Measurements from ENCODE around the gene SPATA46.
"Not testable (repeated sequence)": the region's sequence is repeated elsewhere in the genome, so short reads cannot be mapped to it uniquely, and the experiment has no call there.

The SPATA46 gene

DNA sequence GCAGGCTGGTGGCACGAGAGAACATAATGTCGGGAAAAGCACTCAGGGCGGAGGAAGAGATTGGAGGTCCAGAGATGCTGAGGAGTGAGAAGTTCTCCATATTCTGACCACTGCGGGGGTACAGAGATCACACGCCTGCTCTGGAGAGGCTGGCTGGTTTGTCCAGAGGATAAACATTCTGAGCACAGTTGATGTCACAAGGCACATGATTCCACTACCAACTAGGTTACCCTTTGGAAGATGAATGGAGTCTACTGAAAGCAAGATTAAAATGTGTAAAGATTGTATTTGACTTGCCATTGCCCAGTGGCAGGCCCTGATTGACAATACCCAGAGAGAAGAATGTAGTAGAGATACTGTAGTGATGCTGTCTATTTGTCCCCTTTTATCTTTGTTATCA, at the start of gene SPATA46:
Gene SPATA46 (minus strand): TSS at position 164 of the 400 bp plus-strand sequence. CDS start 64 bp downstream, at position 100.
- no peak for DNase-seq (ENCODE audit: low spot score)

- no peak for DNase-seq (ENCODE audit: low spot score)
Measured at GRCh38 chr1:162422662-162423375, 46.2 kb upstream of the SPATA46 start.

- DNase-seq (ENCODE audit: low spot score): no peak
Measured at GRCh38 chr1:162421258-162422164, 44.9 kb upstream of the SPATA46 start.

GRCh38 chr1:162420120-162420519, 43.5 kb upstream of the SPATA46 start:
- no peak for DNase-seq (ENCODE audit: low spot score)

- DNase-seq (ENCODE audit: low spot score): not testable (repeated sequence)
Measured at GRCh38 chr1:162419450-162419931, 42.8 kb upstream of the SPATA46 start.

- not testable (repeated sequence) for DNase-seq (ENCODE audit: low spot score)
Measured at GRCh38 chr1:162418584-162418983, 41.9 kb upstream of the SPATA46 start.

- no peak for DNase-seq (ENCODE audit: low spot score)
Measured at GRCh38 chr1:162417650-162418049, 41.0 kb upstream of the SPATA46 start.

DNA sequence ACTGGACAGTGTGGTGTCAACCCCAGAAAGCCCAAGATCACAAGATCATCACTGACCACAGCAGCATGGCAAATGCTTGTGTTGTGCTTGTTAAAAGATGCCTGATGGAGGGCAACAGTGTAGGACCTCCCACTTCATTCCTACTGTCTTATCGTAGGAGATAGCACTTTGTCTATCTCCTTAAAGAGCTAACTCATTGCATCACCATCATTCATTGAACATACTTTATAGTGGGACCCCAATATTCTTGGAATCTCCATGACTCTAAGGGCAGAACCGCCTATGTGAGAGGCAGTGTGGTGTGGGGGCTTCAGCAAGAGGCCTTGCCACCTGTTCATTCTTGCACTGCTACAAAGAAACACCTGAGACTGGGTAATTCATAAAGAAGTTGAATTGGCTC, 40.3 kb upstream of the SPATA46 start:
- DNase-seq (ENCODE audit: low spot score): no peak

- no peak for DNase-seq (ENCODE audit: low spot score)
Measured at GRCh38 chr1:162416215-162416614, 39.6 kb upstream of the SPATA46 start.

DNA sequence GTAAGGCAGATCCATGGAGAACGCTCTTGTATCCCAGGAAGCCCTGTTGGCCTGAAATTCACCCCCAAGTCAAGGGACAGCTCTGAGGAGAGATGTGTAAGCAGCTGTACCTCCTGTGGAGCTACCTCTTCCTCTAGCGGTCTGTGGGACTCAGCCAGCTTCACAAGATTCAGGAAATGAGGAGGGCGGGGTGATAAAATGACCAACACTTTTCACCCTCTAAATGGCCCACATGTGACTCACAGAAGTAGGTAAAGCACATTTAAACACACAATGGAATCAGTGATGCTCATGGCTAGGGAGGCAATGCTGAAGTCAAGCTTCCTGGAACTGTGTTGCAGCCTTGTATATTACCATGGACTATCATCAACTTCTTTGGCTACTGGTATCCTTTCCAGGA, 35.3 kb upstream of the SPATA46 start, which contains the start of gene SH2D1B:
Gene SH2D1B (minus strand): TSS at position 135 of the 400 bp plus-strand sequence. CDS start 120 bp downstream, at position 15.
- no peak for DNase-seq (ENCODE audit: low spot score)

GRCh38 chr1:162407539-162407938, 30.9 kb upstream of the SPATA46 start:
- no peak for DNase-seq (ENCODE audit: low spot score)

DNA sequence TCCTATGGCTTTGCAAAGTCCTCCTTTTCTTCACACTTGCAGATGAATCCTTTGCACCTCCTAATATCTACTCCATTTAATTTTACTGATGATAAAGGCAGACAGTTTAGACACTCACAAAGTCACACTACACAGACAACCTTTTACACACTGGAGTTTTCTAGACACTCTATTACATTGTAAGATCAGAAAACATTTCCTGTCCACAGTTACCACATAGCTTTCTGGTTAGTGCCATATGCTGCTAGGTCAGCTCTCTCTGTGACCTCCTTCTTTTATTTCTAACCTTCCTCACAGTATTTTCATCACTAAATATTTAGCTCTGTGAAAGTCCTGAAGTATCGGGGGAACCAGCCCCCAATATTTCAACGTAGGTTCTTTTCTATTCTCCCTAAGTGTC, 30.2 kb upstream of the SPATA46 start:
- no peak for DNase-seq (ENCODE audit: low spot score)

DNA sequence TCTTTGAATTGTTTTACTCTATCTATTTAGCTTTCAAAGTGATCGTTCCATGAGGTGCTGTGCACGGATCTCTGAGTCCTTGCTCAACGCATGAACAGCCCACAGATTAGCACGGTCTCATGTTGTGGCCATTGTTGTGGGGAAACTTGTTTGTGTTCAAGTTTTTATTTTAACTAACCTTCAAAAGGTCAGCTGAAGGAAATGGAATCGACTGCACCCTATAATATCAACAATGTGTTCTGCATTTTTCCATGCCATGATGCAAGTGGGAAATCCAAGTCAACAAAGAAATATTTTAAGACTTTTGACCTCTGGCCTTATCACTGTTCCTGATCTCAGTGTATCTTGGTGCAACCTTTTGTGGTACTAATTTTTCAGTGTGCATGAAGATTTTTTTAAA, 29.1 kb upstream of the SPATA46 start:
- no peak for DNase-seq (ENCODE audit: low spot score)

DNA sequence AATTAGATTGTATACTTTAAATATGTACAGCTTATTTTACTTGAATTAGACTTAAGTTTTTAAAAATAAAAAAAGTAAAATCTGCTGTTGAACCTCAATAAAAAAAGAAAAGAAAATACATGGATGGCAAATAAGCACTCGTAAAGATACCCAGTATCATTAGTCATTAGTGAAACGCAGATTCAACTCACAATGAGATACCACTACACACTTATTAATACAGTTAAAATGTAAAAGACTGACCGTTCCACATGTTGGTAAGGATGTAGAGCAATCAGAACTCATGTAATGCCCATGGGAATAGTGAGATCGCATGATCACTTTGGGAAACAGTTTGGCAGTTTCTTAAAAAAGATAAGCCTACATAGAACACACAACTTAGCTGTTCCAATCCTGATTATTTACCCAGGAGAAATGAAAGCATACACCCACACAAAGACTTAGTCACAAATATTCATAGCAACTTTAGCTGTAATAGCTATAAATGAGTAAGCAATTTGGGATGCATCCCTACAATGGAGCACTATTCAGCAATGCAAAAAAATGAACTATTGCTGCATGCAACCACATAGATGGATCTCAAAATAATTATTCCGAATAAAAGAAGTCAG, 28.0 kb upstream of the SPATA46 start:
- no peak for DNase-seq (ENCODE audit: low spot score)

GRCh38 chr1:162400790-162401355, 24.2 kb upstream of the SPATA46 start:
- no peak for DNase-seq (ENCODE audit: low spot score)

DNA sequence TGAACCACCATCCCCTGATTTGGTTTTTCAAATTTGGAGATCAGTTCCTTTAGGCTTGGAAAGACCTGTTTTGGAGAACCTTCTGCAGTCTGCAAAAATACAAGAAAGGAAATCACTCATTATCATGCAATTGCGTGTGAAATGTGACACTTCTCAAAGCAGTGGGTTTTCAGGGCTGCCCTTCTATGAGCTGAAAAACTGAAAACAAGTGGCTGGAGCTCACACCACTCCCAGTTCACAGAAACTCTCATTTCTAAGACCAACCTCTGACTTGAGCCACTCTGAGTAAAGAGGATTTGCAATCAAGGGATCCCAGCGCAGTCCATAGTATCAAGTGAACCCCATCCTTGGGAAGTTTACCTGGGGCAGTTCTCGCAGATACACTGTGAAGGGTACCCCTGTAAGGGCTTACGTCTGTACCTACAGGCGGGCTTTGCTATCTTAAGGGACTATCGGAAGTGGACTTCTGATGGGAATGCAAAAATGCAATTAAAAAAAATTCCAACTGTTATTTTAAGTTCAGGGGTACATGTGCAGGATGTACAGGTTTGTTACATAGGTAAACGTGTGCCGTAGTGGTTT, 22.4 kb upstream of the SPATA46 start:
- DNase-seq (ENCODE audit: low spot score): no peak

- DNase-seq (ENCODE audit: low spot score): no peak
Measured at GRCh38 chr1:162397943-162398560, 21.4 kb upstream of the SPATA46 start.

- no peak for DNase-seq (ENCODE audit: low spot score)
Measured at GRCh38 chr1:162397039-162397448, 20.4 kb upstream of the SPATA46 start.

- no peak for DNase-seq (ENCODE audit: low spot score)
Measured at GRCh38 chr1:162396201-162396906, 19.7 kb upstream of the SPATA46 start.

DNA sequence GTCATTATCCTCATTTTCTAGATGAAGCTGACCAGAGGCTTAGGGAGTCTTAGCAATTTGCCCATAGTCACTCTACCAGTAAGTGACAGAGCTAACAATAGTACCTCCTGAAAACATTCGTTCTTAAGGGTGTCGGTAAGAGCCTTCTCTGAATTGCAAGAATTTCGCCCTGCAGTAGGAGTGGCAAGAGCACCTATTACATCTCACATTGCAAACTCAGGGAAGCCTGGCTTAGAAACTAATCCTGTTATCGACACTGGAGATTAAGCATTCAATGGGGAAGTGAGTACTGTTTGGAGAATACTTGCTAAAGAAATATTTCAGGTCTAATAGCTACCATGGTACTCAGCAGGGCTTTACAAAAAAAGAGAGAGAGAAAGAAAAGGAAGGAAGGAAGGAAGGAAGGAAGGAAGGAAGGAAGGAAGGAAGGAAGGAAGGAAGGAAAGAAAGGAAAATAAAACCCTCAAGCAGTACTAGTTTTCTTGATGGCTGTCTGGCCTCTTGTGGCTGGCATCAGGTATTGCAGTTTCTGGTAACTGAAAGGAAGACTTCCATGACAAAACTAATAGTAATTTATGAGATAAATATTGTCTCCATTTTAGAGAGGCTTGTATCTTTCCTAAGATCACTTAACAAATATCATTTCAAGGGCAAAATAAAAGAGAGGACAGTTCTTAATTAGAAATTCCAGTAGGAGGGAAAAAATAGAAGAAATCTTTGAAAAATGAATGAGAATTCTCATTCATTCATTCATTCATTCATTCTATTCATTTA, 15.3 kb upstream of the SPATA46 start:
- peak; percentile 19 for DNase-seq (ENCODE audit: low spot score)
